GM12878 (cell line): ENCODE results near the gene DNAH5. TPM values are rescaled to one million over a fixed set of nuclear protein-coding genes. Genes with fewer than 3 reads are reported as not detected.

Experiments
- ATAC-seq: fragments of 200-7000 bp; cut with Tn5 transposase; 3 replicates; pipeline ENCODE4 v1.9.1; 2020; ENCODE audit warnings: mild to moderate bottlenecking, moderate library complexity
- BruUV-seq: library from RNA; stranded (reverse); fragments of 400-500 nt; replicated peaks from 2 replicates; lab custom pipeline; 2021; lab: Mats Ljungman, UMichigan
- CTCF ChIA-PET: fragments of 300-600 bp; sonication (Branson Sonifier 250); formaldehyde crosslinking; extraction: SDS; loops from one replicate; lab custom pipeline; 2021; ENCODE audit warnings: inconsistent platforms; lab: Yijun Ruan, JAX
- POLR2A ChIA-PET: fragments of 350-600 bp; formaldehyde crosslinking; extraction: SDS; loops from one replicate; lab custom pipeline; 2021; ENCODE audit warnings: inconsistent platforms; lab: Charles Lee
- RAD21 ChIA-PET: fragments of 300-600 bp; sonication (Branson Sonifier 250); formaldehyde crosslinking; loops from one replicate; lab custom pipeline; 2023; ENCODE audit warnings: antibody characterized with exemption; ENCODE audit not compliant: unreplicated experiment; lab: Charles Lee
- SMC1A ChIA-PET: fragments of 300-600 bp; sonication (Branson Sonifier 250); formaldehyde crosslinking; loops from one replicate; lab custom pipeline; 2023; ENCODE audit not compliant: unreplicated experiment, uncharacterized antibody; lab: Charles Lee
- DNase-seq: peaks from one replicate; pipeline ENCODE4 v3.0.0-alpha.2; 2011; ENCODE audit warnings: low read depth, low spot score
- FAIRE-seq: peaks from 3 replicates; lab custom pipeline; 2011; peaks lifted over from hg19 to GRCh38; lab: Jason Lieb, UNC
- H2AFZ ChIP-seq: 2 replicates; pipeline ENCODE4 v1.6.0; 2011; ENCODE audit warnings: low read depth, low read length, control low read depth; ENCODE audit not compliant: control insufficient read depth
- H3K27ac ChIP-seq: 2 replicates; pipeline ENCODE4 v1.5.1; 2011; ENCODE audit warnings: control low read depth; ENCODE audit not compliant: control insufficient read depth, insufficient read depth
- H3K27me3 ChIP-seq, 2 experiments: replicated peaks in 1 of 2; 2 replicates each; pipeline versions ENCODE4 v1.6.0 to v1.6.1; 2011; ENCODE audit warnings: low read length in 1 of 2; ENCODE audit not compliant: control insufficient read depth in 2 of 2, insufficient read depth in 2 of 2
- H3K36me3 ChIP-seq, 2 experiments: 2 replicates each; pipeline ENCODE4 v1.5.1; 2011; ENCODE audit warnings: low read length in 1 of 2; ENCODE audit not compliant: control insufficient read depth in 2 of 2, insufficient read depth in 2 of 2
- H3K4me1 ChIP-seq: 2 replicates; pipeline ENCODE4 v1.6.1; 2011; ENCODE audit warnings: mild to moderate bottlenecking, low read length, moderate library complexity, mixed read lengths; ENCODE audit not compliant: control insufficient read depth, insufficient read depth
- H3K4me2 ChIP-seq: 2 replicates; pipeline ENCODE4 v1.6.0; 2011; ENCODE audit warnings: control low read depth; ENCODE audit not compliant: control insufficient read depth, insufficient read depth
- H3K4me3 ChIP-seq: fragments of 200-600 bp; sonication (generic); 2 replicates; pipeline ENCODE4 v1.5.1; 2016
- H3K79me2 ChIP-seq: 2 replicates; pipeline ENCODE4 v1.6.0; 2011; ENCODE audit warnings: low read length; ENCODE audit not compliant: control insufficient read depth, insufficient read depth
- H3K9ac ChIP-seq: 2 replicates; pipeline ENCODE4 v1.8.0; 2011; ENCODE audit warnings: low read length, control low read depth, mixed read lengths; ENCODE audit not compliant: control insufficient read depth, insufficient read depth
- H3K9me3 ChIP-seq: replicated peaks from 3 replicates; pipeline ENCODE4 v1.5.1; 2011; ENCODE audit warnings: mild to moderate bottlenecking, low read length; ENCODE audit not compliant: control insufficient read depth, insufficient read depth
- H4K20me1 ChIP-seq: 2 replicates; pipeline ENCODE4 v1.6.0; 2011; ENCODE audit not compliant: control insufficient read depth, insufficient read depth
- BHLHE40 ChIP-seq, 2 experiments: fragments of 450-650 bp in 1 of 2; IDR thresholded peaks; 2 replicates each; pipeline ENCODE4 v1.6.1; 2011 to 2017; ENCODE audit warnings: low read depth in 2 of 2, borderline replicate concordance in 1 of 2, improper control_type of control experiment in 1 of 2, low read length in 1 of 2, mild to moderate bottlenecking in 1 of 2
- CHD4 ChIP-seq: fragments of 200-600 bp; sonication (generic); IDR thresholded peaks from 2 replicates; pipeline ENCODE4 v1.6.1; 2016; ENCODE audit warnings: mild to moderate bottlenecking
- EP300 ChIP-seq, 2 experiments: fragments of 150-350 bp in 1 of 2; IDR thresholded peaks; 2 replicates each; pipeline ENCODE4 v1.6.1; 2011 to 2012; ENCODE audit warnings: low read depth in 2 of 2, low read length in 2 of 2, borderline replicate concordance in 1 of 2, improper control_type of control experiment in 1 of 2, inconsistent platforms in 1 of 2; ENCODE audit not compliant: control insufficient read depth in 1 of 2
- KAT2A ChIP-seq: conservative IDR thresholded peaks from 2 replicates; pipeline ENCODE4 v1.6.1; 2011; ENCODE audit warnings: low read depth, low read length; ENCODE audit not compliant: control insufficient read depth
- NR2C2 ChIP-seq: IDR thresholded peaks from 2 replicates; pipeline ENCODE4 v1.6.1; 2011; ENCODE audit warnings: borderline replicate concordance, low read depth; ENCODE audit not compliant: control insufficient read depth, insufficient read length
- RAD21 ChIP-seq: IDR thresholded peaks from 2 replicates; pipeline ENCODE4 v1.6.1; 2011; ENCODE audit warnings: mild to moderate bottlenecking, low read depth, low read length, moderate library complexity; ENCODE audit not compliant: insufficient read depth
- SMC3 ChIP-seq: IDR thresholded peaks from 2 replicates; pipeline ENCODE4 v1.6.1; 2011; ENCODE audit warnings: low read length, improper control_type of control experiment, borderline replicate concordance
- STAT3 ChIP-seq: IDR thresholded peaks from 2 replicates; pipeline ENCODE4 v1.6.1; 2011; ENCODE audit warnings: low read depth, low read length, improper control_type of control experiment
- TAF1 ChIP-seq: IDR thresholded peaks from 2 replicates; pipeline ENCODE4 v1.6.1; 2011; ENCODE audit warnings: mild to moderate bottlenecking, low read depth, low read length, borderline replicate concordance
- WGBS: methylation state at CpG from one replicate; pipeline ENCODE4 v1.1.6; 2016; ENCODE audit warnings: low lambda C conversion rate; ENCODE audit not compliant: insufficient replicate concordance, insufficient coverage; ENCODE audit errors: missing lambda C conversion rate; 5-methylcytosine and 5-hydroxymethylcytosine counted together
- in situ Hi-C: fragments of 300-500 bp; cut with MboI; formaldehyde crosslinking; loops from 9 replicates; pipeline ENCODE4 v1.14.3; 2018; ENCODE audit warnings: mixed read lengths
- intact Hi-C: fragments of 100-400 bp; cut with micrococcal nuclease; formaldehyde crosslinking; loops from one replicate; pipeline ENCODE4 v1.14.2; 2022; ENCODE audit not compliant: unreplicated experiment
- polyA plus RNA-seq, 11 experiments: library from polyadenylated mRNA; depleted of rRNA in 4 of 11; unstranded in 6 of 11; stranded (reverse) in 5 of 11; fragments of >200 nt; fragmentation: Nextera tagmentation in 4 of 11; fragmentation: Illumina TruSeq in 1 of 11; extraction: Ambion mirVana in 4 of 11; extraction: Trizol in 1 of 11; gene quantifications; 1 replicate in 1 of 11; 2 replicates in 10 of 11; pipeline versions ENCODE4 v1.2.1 to v1.2.3, GENCODE V29; 2011 to 2016; ENCODE audit warnings: inconsistent platforms in 2 of 11, missing spikeins in 2 of 11, low read depth in 1 of 11
- total RNA-seq, 4 experiments: library from RNA; depleted of rRNA in 3 of 4; stranded (reverse); fragments of >200 nt in 3 of 4; fragmentation: Illumina TruSeq in 1 of 4; extraction: Trizol in 1 of 4; gene quantifications; 2 replicates each; pipeline versions ENCODE4 v1.2.1 to v1.2.3, GENCODE V29; 2013 to 2021
- TF ChIP-seq, protein P1 (sequence below): fragments of 150-350 bp; IDR thresholded peaks from 2 replicates; pipeline ENCODE4 v1.6.1; 2014; ENCODE audit warnings: mild to moderate bottlenecking, low read depth, low read length
- TF ChIP-seq, protein P2 (sequence below), 3 experiments: IDR thresholded peaks in 2 of 3; conservative IDR thresholded peaks in 1 of 3; 2 replicates each; pipeline ENCODE4 v1.5.1; 2011; ENCODE audit warnings: low read depth in 3 of 3, low read length in 3 of 3, mild to moderate bottlenecking in 3 of 3, control low read depth in 2 of 3, moderate library complexity in 2 of 3, inconsistent platforms in 1 of 3, mixed read lengths in 1 of 3; ENCODE audit not compliant: control insufficient read depth in 2 of 3, insufficient read depth in 1 of 3; ENCODE audit errors: extremely low read depth in 1 of 3
- TF ChIP-seq, protein P3 (sequence below): fragments of 450-650 bp; formaldehyde crosslinking; IDR thresholded peaks from 2 replicates; pipeline ENCODE4 v1.5.0; 2022; ENCODE audit warnings: mild to moderate bottlenecking, missing genetic modification characterization

Gene DNAH5
- total and polyA plus RNA-seq, 10 of the 15 experiments (the other 5 are each of a cell fraction or from before 2014, with no cell fraction given), result under 0.01 to 0.30 (median 0.07) TPM; not detected in 7

DNA sequence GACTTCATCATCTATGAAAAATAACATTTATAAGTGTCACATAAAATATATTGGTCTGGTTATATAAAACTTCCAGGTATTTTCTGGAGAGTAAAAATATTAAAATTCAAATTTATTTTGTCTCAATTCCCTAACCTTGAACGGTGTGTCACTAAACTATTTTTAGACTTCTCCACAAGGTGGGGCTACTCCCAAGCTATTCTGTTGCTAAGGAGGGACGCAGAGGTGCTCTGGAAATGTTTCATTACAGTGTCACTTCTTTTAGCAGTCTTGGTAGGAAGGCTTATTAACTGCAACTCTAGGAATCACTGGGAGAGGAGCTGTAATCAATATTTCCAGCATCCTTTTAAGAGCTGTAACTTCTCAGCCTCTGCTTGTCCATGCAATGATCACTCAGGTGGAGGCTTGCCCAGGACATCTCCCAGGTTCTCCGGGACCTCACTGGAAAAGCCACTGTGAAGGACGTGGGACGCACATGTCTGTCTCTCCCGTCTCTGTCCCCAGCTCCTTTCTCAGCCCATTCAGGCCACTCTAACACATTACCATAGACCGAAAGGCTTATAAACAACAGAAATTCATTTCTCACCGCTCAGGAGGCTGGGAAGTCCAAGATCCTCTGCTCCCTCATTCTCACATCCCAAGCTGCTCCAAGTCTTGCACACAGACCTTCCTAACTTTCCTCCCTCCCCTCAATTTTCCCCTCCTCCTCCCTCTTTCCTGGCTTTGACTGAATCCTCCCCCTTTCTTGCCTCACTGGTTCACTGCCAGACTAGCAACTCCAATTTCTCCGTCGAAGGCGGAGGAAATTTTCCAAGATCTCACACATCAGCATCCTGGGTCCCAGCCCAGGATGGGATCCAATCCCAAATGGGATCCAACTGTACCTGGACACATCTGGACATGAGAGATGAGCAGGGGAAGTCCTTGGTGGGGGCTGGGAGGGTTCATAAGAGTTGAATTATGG lies 32.7 kb upstream of the DNAH5 start:
- Histone ChIP-seq H3K4me1 (no peaks in the 10 kb centered on the region), H3K9me3 (no peaks in the 10 kb centered on the region), H3K27ac (no peak overlapping the region), H3K79me2 (no peaks in the 10 kb centered on the region), H3K4me2 (no peak overlapping the region), H3K27me3 (no peaks in the 10 kb centered on the region), H4K20me1 (no peaks in the 10 kb centered on the region), H3K9ac (no peak overlapping the region), H3K36me3 (no peaks in the 10 kb centered on the region), H3K4me3 (no peak overlapping the region), H2AFZ (no peak overlapping the region)
- in situ Hi-C loops, result loop anchor here (25.0 kb wide), 1 partner anchor 385 kb away; no protein-coding TSS in a partner anchor
- DNase-seq (no peak), FAIRE-seq (no peak), ATAC-seq (peak; percentile 67)
- no TSS peak for BruUV-seq
- CTCF ChIA-PET, result interaction anchor here (1.1 to 1.6 kb wide), 3 partner anchors 16 to 672 kb away, joined by 3 to 10 read pairs (median 3); no protein-coding TSS in a partner anchor
- intact Hi-C loops, result no loop called here
- SMC1A ChIA-PET, result interaction anchor here (1.1 to 1.2 kb wide), 2 partner anchors 671 to 672 kb away, joined by 3 to 5 read pairs; no protein-coding TSS in a partner anchor
- POLR2A ChIA-PET, result no interaction called here
- RAD21 ChIA-PET, result no interaction called here
- WGBS, result 43% methylated on average over 11 of the region's 11 CpGs
- TF ChIP-seq KAT2A (no peak), NR2C2 (no peak), EP300 (IDR thresholded peaks at IDR 0.05; ENCODE audit: borderline replicate concordance in 1 of 2, control insufficient read depth in 1 of 2, low read depth in 2 of 2, low read length in 2 of 2) (no peak), BHLHE40 (IDR thresholded peaks at IDR 0.05; ENCODE audit: borderline replicate concordance in 1 of 2, low read depth in 2 of 2, low read length in 1 of 2) (no peak), SMC3 (peak; percentile 7; the same call in 1 of the 2 replicates), STAT3 (no peak), CHD4 (no peak), TAF1 (no peak), RAD21 (peak; percentile 40; the same call in 1 of the 2 replicates)
- TF ChIP-seq, protein P1, sequence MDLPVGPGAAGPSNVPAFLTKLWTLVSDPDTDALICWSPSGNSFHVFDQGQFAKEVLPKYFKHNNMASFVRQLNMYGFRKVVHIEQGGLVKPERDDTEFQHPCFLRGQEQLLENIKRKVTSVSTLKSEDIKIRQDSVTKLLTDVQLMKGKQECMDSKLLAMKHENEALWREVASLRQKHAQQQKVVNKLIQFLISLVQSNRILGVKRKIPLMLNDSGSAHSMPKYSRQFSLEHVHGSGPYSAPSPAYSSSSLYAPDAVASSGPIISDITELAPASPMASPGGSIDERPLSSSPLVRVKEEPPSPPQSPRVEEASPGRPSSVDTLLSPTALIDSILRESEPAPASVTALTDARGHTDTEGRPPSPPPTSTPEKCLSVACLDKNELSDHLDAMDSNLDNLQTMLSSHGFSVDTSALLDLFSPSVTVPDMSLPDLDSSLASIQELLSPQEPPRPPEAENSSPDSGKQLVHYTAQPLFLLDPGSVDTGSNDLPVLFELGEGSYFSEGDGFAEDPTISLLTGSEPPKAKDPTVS, result no peak
- TF ChIP-seq, protein P2, sequence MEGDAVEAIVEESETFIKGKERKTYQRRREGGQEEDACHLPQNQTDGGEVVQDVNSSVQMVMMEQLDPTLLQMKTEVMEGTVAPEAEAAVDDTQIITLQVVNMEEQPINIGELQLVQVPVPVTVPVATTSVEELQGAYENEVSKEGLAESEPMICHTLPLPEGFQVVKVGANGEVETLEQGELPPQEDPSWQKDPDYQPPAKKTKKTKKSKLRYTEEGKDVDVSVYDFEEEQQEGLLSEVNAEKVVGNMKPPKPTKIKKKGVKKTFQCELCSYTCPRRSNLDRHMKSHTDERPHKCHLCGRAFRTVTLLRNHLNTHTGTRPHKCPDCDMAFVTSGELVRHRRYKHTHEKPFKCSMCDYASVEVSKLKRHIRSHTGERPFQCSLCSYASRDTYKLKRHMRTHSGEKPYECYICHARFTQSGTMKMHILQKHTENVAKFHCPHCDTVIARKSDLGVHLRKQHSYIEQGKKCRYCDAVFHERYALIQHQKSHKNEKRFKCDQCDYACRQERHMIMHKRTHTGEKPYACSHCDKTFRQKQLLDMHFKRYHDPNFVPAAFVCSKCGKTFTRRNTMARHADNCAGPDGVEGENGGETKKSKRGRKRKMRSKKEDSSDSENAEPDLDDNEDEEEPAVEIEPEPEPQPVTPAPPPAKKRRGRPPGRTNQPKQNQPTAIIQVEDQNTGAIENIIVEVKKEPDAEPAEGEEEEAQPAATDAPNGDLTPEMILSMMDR (IDR thresholded peaks at IDR 0.05 in 2 of 3, conservative IDR thresholded peaks at IDR 0.05 in 1 of 3; ENCODE audit: control insufficient read depth in 2 of 3, extremely low read depth in 1 of 3, insufficient read depth in 1 of 3, low read depth in 3 of 3, low read length in 3 of 3), result peak; percentile 17 to 44 (median 23); a peak in 4 of 6 replicates
- TF ChIP-seq, protein P3, sequence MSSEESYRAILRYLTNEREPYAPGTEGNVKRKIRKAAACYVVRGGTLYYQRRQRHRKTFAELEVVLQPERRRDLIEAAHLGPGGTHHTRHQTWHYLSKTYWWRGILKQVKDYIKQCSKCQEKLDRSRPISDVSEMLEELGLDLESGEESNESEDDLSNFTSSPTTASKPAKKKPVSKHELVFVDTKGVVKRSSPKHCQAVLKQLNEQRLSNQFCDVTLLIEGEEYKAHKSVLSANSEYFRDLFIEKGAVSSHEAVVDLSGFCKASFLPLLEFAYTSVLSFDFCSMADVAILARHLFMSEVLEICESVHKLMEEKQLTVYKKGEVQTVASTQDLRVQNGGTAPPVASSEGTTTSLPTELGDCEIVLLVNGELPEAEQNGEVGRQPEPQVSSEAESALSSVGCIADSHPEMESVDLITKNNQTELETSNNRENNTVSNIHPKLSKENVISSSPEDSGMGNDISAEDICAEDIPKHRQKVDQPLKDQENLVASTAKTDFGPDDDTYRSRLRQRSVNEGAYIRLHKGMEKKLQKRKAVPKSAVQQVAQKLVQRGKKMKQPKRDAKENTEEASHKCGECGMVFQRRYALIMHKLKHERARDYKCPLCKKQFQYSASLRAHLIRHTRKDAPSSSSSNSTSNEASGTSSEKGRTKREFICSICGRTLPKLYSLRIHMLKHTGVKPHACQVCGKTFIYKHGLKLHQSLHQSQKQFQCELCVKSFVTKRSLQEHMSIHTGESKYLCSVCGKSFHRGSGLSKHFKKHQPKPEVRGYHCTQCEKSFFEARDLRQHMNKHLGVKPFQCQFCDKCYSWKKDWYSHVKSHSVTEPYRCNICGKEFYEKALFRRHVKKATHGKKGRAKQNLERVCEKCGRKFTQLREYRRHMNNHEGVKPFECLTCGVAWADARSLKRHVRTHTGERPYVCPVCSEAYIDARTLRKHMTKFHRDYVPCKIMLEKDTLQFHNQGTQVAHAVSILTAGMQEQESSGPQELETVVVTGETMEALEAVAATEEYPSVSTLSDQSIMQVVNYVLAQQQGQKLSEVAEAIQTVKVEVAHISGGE, result no peak
